PC-3 (cell line): ENCODE results near the gene GPC6. TPM values are rescaled to one million over a fixed set of nuclear protein-coding genes. Genes with fewer than 3 reads are reported as not detected.

Source experiments
- ATAC-seq: fragments of 200-7000 bp; cut with Tn5 transposase; 2 replicates; pipeline ENCODE4 v1.9.1; 2020; ENCODE audit warnings: mild to moderate bottlenecking, moderate library complexity
- BruUV-seq: library from RNA; stranded (reverse); fragments of 400-500 nt; replicated peaks from 2 replicates; lab custom pipeline; 2021; lab: Mats Ljungman, UMichigan
- CTCF ChIA-PET: fragments of 300-600 bp; sonication (Branson Sonifier 250); formaldehyde crosslinking; loops from one replicate; lab custom pipeline; 2022; ENCODE audit warnings: antibody characterized with exemption; lab: Charles Lee
- POLR2A ChIA-PET: fragments of 300-600 bp; sonication (Branson Sonifier 250); formaldehyde crosslinking; loops from one replicate; lab custom pipeline; 2022; ENCODE audit warnings: antibody characterized with exemption; ENCODE audit not compliant: unreplicated experiment; lab: Charles Lee
- DNase-seq: peaks from one replicate; pipeline ENCODE4 v3.0.0-alpha.2; 2015
- H2AFZ ChIP-seq: fragments of 300-600 bp; sonication (generic); 2 replicates; pipeline ENCODE4 v1.6.0; 2016; ENCODE audit warnings: antibody characterized with exemption, low read length
- H3F3A ChIP-seq: fragments of 300-600 bp; sonication (generic); one replicate; pipeline ENCODE4 v1.6.0; 2017; ENCODE audit warnings: antibody characterized with exemption, low read length, control low read depth, mild to moderate bottlenecking; ENCODE audit not compliant: unreplicated experiment
- H3K27ac ChIP-seq: fragments of 300-600 bp; sonication (generic); 2 replicates; pipeline ENCODE4 v1.5.1; 2016; ENCODE audit warnings: mild to moderate bottlenecking, low read length
- H3K27me3 ChIP-seq: fragments of 300-600 bp; sonication (generic); 2 replicates; pipeline ENCODE4 v1.6.1; 2016; ENCODE audit warnings: low read length, mixed read lengths
- H3K36me3 ChIP-seq: fragments of 300-600 bp; sonication (generic); 2 replicates; pipeline ENCODE4 v1.6.1; 2016; ENCODE audit warnings: low read depth, mixed run types, low read length, mixed read lengths
- H3K4me1 ChIP-seq: fragments of 300-600 bp; sonication (generic); 2 replicates; pipeline ENCODE4 v1.5.1; 2016; ENCODE audit warnings: low read length; ENCODE audit not compliant: insufficient read depth
- H3K4me2 ChIP-seq: fragments of 300-600 bp; sonication (generic); 2 replicates; pipeline ENCODE4 v1.6.0; 2016; ENCODE audit warnings: low read length
- H3K4me3 ChIP-seq: fragments of 300-600 bp; sonication (generic); 2 replicates; pipeline ENCODE4 v1.5.1; 2016; ENCODE audit warnings: mild to moderate bottlenecking, low read length, mixed read lengths
- H3K79me2 ChIP-seq: fragments of 300-600 bp; sonication (generic); 2 replicates; pipeline ENCODE4 v1.6.1; 2017; ENCODE audit warnings: low read length, mixed read lengths
- H3K9ac ChIP-seq: fragments of 300-600 bp; sonication (generic); 2 replicates; pipeline ENCODE4 v1.6.0; 2016; ENCODE audit warnings: mild to moderate bottlenecking, low read length
- H3K9me2 ChIP-seq: fragments of 300-600 bp; sonication (generic); replicated peaks from 2 replicates; pipeline ENCODE4 v1.6.1; 2016; ENCODE audit warnings: mixed run types, low read length, mixed read lengths
- H3K9me3 ChIP-seq: fragments of 300-600 bp; sonication (generic); 2 replicates; pipeline ENCODE4 v1.6.1; 2016; ENCODE audit warnings: low read length, mixed read lengths
- H4K20me1 ChIP-seq: fragments of 300-600 bp; sonication (generic); 2 replicates; pipeline ENCODE4 v1.6.1; 2016; ENCODE audit warnings: low read length, mixed read lengths
- EZH2 ChIP-seq: fragments of 300-600 bp; sonication (generic); IDR thresholded peaks from one replicate; pipeline ENCODE4 v1.6.1; 2017; ENCODE audit warnings: antibody characterized with exemption, mild to moderate bottlenecking, low read length; ENCODE audit not compliant: unreplicated experiment
- EZH2phosphoT487 ChIP-seq: fragments of 300-600 bp; sonication (generic); IDR thresholded peaks from 2 replicates; pipeline ENCODE4 v1.6.1; 2018; ENCODE audit warnings: mild to moderate bottlenecking, antibody characterized with exemption, low read length, borderline replicate concordance
- intact Hi-C: fragments of 100-400 bp; cut with micrococcal nuclease; formaldehyde crosslinking; loops from 2 replicates; pipeline ENCODE4 v1.9.0; 2023
- total RNA-seq: library from RNA; depleted of rRNA; stranded (reverse); fragments of >200 nt; gene quantifications from 2 replicates; pipeline ENCODE4 v1.2.3, GENCODE V29; 2014
- TF ChIP-seq, protein P1 (sequence below): fragments of 300-600 bp; sonication (generic); conservative IDR thresholded peaks from 2 replicates; pipeline ENCODE4 v1.5.1; 2017; ENCODE audit warnings: antibody characterized with exemption, low read depth, mild to moderate bottlenecking, low read length

The GPC6 gene
- total RNA-seq, 1 experiment from 2014 or later: 3.5 TPM

DNA sequence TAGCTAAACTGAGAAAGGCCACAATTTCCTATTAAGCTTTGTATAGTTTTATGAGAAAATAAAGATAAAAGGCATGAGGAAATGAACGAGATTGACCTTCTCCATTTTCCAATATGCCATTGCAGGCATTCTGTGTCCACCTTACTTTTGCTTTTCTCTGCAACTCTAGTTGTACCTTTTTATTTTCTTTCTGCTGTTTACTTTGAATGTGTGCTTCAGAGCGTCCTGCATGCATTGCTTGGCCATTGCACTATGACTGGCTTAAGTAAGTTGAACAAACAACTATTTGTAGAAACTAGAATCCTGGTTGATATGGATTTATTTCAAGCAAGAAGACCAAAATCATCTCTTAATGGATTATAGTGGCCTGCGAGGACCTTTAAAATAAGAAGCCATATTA lies 510.3 kb downstream of the GPC6 start:
- BruUV-seq: no TSS peak
- TF ChIP-seq EZH2phosphoT487 (no peak), EZH2 (no peak)
- TF ChIP-seq, protein P1, sequence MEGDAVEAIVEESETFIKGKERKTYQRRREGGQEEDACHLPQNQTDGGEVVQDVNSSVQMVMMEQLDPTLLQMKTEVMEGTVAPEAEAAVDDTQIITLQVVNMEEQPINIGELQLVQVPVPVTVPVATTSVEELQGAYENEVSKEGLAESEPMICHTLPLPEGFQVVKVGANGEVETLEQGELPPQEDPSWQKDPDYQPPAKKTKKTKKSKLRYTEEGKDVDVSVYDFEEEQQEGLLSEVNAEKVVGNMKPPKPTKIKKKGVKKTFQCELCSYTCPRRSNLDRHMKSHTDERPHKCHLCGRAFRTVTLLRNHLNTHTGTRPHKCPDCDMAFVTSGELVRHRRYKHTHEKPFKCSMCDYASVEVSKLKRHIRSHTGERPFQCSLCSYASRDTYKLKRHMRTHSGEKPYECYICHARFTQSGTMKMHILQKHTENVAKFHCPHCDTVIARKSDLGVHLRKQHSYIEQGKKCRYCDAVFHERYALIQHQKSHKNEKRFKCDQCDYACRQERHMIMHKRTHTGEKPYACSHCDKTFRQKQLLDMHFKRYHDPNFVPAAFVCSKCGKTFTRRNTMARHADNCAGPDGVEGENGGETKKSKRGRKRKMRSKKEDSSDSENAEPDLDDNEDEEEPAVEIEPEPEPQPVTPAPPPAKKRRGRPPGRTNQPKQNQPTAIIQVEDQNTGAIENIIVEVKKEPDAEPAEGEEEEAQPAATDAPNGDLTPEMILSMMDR: no peak
- DNase-seq (no peak), ATAC-seq (no peak)
- Histone ChIP-seq H3K36me3 (no peaks in the 10 kb centered on the region), H3K4me1 (peaks cover 9% of the 10 kb centered on the region), H3K27ac (no peak overlapping the region), H3K4me3 (no peak overlapping the region), H3K4me2 (no peak overlapping the region), H3K79me2 (no peaks in the 10 kb centered on the region), H3K9me3 (no peaks in the 10 kb centered on the region), H3K9ac (no peak overlapping the region), H4K20me1 (no peaks in the 10 kb centered on the region), H3F3A (no peaks in the 10 kb centered on the region), H3K9me2 (no peaks in the 10 kb centered on the region), H2AFZ (no peak overlapping the region), H3K27me3 (no peaks in the 10 kb centered on the region)
- CTCF ChIA-PET: no interaction called here
- intact Hi-C loops: no loop called here
- POLR2A ChIA-PET: no interaction called here

DNA sequence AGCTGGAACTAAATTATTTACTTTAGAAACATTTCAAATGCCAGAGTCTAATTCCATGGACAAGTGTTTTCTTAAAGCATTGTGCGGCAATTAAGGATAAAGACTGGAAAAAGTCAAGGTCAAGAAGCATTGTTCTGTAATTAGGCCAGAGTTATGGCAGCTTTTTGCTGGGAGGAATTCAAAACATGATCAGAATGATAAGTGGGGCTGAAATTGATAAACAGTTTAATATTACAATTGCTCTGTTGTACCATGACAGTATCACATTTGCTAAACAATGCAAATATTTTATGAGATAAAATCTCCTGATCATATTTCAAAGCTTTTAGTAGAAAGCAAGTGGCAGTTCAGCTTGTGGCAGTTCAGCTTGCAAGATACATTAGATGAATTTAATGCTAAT lies 513.7 kb downstream of the GPC6 start:
- ATAC-seq: no peak
- intact Hi-C loops: no loop called here
- POLR2A ChIA-PET: no interaction called here

DNA sequence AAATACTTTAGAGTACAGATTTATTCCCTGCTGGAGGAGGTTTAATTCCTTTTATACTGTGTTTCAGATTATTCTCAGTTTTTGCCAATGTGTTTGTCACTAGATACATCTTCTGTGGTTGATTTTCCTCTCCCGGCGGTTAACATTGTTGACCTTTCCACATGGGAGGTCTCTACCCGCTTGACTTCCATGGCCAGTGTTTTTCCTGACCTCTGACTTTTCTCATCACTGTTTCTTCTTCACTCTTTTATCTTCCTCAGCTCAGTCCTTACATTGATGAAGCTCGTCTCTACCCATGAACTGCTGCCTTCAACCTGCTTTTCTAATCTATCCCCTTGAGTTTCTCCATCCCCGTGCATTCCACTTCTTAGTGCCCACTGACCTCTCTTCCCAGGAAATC lies 517.4 kb downstream of the GPC6 start:
- POLR2A ChIA-PET: no interaction called here
- Histone ChIP-seq H3K9me3 (no peaks in the 10 kb centered on the region), H3F3A (no peaks in the 10 kb centered on the region), H3K36me3 (no peaks in the 10 kb centered on the region), H3K9me2 (no peaks in the 10 kb centered on the region), H3K4me1 (peaks cover 3% of the 10 kb centered on the region; the same call in 1 of the 2 replicates), H3K79me2 (no peaks in the 10 kb centered on the region), H2AFZ (no peak overlapping the region), H4K20me1 (no peaks in the 10 kb centered on the region), H3K4me3 (no peak overlapping the region), H3K27ac (no peak overlapping the region), H3K27me3 (no peaks in the 10 kb centered on the region), H3K4me2 (no peak overlapping the region), H3K9ac (no peak overlapping the region)
- TF ChIP-seq EZH2: no peak
- TF ChIP-seq, protein P1: no peak
- no peak for TF ChIP-seq EZH2phosphoT487
- DNase-seq (no peak), ATAC-seq (no peak)
- CTCF ChIA-PET: no interaction called here
- intact Hi-C loops: no loop called here
- BruUV-seq: no TSS peak

More for the DNA sequence above, 513.7 kb downstream of the GPC6 start:
- CTCF ChIA-PET: no interaction called here
- no peak for DNase-seq
- Histone ChIP-seq H3K4me2 (no peak overlapping the region), H3K9me3 (no peaks in the 10 kb centered on the region), H3K36me3 (no peaks in the 10 kb centered on the region), H3K79me2 (no peaks in the 10 kb centered on the region), H3K4me3 (no peak overlapping the region), H4K20me1 (no peaks in the 10 kb centered on the region), H3K27me3 (no peaks in the 10 kb centered on the region), H3K27ac (no peak overlapping the region), H2AFZ (no peak overlapping the region), H3F3A (no peaks in the 10 kb centered on the region), H3K4me1 (peaks cover 9% of the 10 kb centered on the region), H3K9ac (no peak overlapping the region), H3K9me2 (no peaks in the 10 kb centered on the region)
- no TSS peak for BruUV-seq
- TF ChIP-seq EZH2phosphoT487 (no peak), EZH2 (no peak)
- TF ChIP-seq, protein P1: no peak
